RWPE2 (cell line): Measurements from ENCODE around the gene FKBP2.

Experiments used
- ATAC-seq: fragments of 200-7000 bp; cut with Tn5 transposase; 3 replicates; pipeline ENCODE4 v1.9.1; 2021; ENCODE audit warnings: low read depth
- DNase-seq: peaks from one replicate; pipeline ENCODE4 v3.0.0-alpha.2; 2020; ENCODE audit warnings: low spot score
- H3K27ac ChIP-seq: fragments of 450-650 bp; 2 replicates; pipeline ENCODE4 v1.5.1; 2017; ENCODE audit warnings: mild to moderate bottlenecking; ENCODE audit not compliant: poor library complexity, severe bottlenecking
- H3K27me3 ChIP-seq: fragments of 250-450 bp; sonication (Bioruptor Pico); 2 replicates; pipeline ENCODE4 v1.5.1; 2021; ENCODE audit warnings: mild to moderate bottlenecking, moderate library complexity; ENCODE audit not compliant: insufficient read depth, poor library complexity, severe bottlenecking
- H3K36me3 ChIP-seq: fragments of 250-450 bp; sonication (Bioruptor Pico); 2 replicates; pipeline ENCODE4 v1.5.1; 2020; ENCODE audit warnings: low read depth, mild to moderate bottlenecking, moderate library complexity
- H3K4me1 ChIP-seq: fragments of 250-450 bp; sonication (Bioruptor Pico); 2 replicates; pipeline ENCODE4 v1.5.1; 2021; ENCODE audit warnings: mild to moderate bottlenecking, moderate library complexity; ENCODE audit not compliant: insufficient read depth, poor library complexity, severe bottlenecking
- H3K4me3 ChIP-seq: fragments of 250-450 bp; sonication (Bioruptor Pico); 2 replicates; pipeline ENCODE4 v1.5.1; 2021; ENCODE audit warnings: mild to moderate bottlenecking, moderate library complexity; ENCODE audit not compliant: severe bottlenecking
- H3K9me3 ChIP-seq: fragments of 250-450 bp; sonication (Bioruptor Pico); 2 replicates; pipeline ENCODE4 v1.5.1; 2021; ENCODE audit warnings: mild to moderate bottlenecking, moderate library complexity; ENCODE audit not compliant: severe bottlenecking
- TF ChIP-seq, protein P1 (sequence below): fragments of 450-650 bp; IDR thresholded peaks from one replicate; pipeline ENCODE4 v1.5.1; 2017; ENCODE audit warnings: mild to moderate bottlenecking, moderate library complexity; ENCODE audit not compliant: poor library complexity, severe bottlenecking

Gene FKBP2

DNA sequence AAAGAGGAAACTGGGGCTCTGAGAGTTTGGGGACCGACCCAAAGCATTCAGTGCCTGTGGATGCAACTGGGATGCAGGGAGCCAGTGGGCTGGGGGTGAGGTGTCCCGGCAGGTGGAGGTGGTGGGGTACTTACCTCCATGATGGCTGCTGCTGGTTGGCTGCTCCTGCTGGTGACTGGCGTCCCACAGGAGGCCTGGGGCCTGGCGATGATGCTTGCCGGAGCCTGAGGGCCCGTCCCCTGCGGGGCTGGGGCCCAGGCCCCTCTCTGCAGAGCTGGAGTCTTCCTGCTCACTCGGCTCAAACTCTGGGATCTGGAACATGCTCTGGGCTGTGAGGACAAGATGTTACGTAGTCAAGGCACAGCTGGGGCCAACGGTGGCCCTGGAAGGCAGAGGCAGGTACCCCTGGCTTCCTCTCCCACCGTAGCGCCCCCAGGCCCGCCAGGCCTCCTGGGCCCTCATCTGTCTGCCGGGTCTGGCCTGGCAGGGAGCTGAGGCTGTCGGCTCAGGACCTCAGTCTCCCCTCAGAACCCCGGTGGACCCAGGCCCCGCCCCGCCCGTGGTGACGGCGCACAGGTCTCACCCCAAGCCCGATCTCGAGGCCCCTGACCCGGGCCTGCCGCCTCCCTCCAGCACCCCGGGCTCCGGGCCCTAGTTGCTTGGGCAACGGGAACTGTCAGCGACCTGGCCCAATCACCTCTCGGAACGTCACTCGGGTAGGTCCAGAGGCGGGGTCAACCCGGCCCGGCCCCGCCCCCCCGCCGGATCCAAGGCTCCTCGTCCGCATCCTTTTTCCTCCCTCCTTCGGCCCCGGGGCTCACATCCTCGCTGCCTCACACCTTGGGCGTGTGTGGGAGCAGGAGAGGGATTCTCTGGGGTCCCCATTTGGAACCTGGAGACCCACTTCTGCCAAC, 43.4 kb downstream of the FKBP2 start, which contains the start of gene BAD:
BAD (minus strand) TSS at position 618 of the 914 bp plus-strand sequence; CDS start at position 321, 297 bp downstream.
- TF ChIP-seq, protein P1, sequence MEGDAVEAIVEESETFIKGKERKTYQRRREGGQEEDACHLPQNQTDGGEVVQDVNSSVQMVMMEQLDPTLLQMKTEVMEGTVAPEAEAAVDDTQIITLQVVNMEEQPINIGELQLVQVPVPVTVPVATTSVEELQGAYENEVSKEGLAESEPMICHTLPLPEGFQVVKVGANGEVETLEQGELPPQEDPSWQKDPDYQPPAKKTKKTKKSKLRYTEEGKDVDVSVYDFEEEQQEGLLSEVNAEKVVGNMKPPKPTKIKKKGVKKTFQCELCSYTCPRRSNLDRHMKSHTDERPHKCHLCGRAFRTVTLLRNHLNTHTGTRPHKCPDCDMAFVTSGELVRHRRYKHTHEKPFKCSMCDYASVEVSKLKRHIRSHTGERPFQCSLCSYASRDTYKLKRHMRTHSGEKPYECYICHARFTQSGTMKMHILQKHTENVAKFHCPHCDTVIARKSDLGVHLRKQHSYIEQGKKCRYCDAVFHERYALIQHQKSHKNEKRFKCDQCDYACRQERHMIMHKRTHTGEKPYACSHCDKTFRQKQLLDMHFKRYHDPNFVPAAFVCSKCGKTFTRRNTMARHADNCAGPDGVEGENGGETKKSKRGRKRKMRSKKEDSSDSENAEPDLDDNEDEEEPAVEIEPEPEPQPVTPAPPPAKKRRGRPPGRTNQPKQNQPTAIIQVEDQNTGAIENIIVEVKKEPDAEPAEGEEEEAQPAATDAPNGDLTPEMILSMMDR, result no peak
- H3K4me1 ChIP-seq, result no peaks in the 10 kb centered on the region
- peaks cover 25% of the 10 kb centered on the region for H3K36me3 ChIP-seq
- peak within 1 kb of the TSS; percentile 88 for H3K27ac ChIP-seq
- peak; percentile 89 for ATAC-seq
- no peaks in the 10 kb centered on the region for H3K9me3 ChIP-seq
- DNase-seq, result peak; percentile 94
- peak within 1 kb of the TSS; percentile 65 for H3K4me3 ChIP-seq
- H3K27me3 ChIP-seq, result no peaks in the 10 kb centered on the region

DNA sequence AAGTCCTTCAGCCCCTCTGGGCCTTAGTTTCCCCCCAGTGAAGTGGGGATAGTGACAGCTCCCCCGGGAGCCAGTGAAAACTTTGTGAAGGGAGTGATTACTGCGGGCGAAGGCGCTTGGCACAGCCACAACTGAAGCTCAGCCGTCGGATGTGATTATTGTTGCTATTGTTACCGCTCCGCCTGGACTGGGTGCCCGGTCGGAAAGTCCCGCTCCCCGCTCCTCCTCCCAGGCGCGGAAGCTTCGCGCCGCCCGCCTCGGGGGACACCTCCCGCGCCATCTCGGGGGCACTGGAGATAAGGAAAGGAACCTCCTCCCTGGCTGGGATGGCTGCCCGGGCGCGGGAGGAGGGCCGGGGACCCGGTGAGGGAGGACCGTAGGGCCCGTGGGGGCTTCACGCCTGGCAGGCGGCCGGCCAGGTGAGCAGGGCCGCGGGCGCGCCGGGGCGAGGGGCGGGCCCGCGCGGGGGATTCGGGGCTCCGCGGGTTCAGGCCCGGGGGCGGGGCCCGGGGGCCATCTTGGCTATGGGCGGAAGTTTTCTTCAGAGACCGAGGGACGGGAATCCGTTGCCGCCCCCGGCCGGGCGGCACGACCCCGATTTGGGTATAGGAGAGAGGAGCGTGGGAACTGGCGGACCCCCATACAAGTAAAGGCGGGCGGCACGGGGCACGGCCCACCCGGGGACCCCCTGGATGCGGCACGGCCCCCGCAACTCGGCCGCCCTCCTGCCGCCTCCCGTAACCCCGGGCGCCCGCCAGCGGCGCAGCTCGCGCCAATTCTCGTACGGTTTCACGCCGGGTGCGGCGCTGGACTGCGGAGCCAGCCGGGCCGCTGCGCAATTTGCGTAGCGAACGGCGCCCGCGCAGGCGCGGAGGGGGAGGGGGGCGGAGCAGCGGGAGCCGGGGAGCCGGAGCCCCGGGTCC, 44.3 kb downstream of the FKBP2 start, which contains the start of gene GPR137:
GPR137 (plus strand) TSS at position 887 of the 923 bp plus-strand sequence. CDS start 677 bp downstream, outside the sequence.
- TF ChIP-seq, protein P1, result no peak
- H3K9me3 ChIP-seq, result no peaks in the 10 kb centered on the region

DNA sequence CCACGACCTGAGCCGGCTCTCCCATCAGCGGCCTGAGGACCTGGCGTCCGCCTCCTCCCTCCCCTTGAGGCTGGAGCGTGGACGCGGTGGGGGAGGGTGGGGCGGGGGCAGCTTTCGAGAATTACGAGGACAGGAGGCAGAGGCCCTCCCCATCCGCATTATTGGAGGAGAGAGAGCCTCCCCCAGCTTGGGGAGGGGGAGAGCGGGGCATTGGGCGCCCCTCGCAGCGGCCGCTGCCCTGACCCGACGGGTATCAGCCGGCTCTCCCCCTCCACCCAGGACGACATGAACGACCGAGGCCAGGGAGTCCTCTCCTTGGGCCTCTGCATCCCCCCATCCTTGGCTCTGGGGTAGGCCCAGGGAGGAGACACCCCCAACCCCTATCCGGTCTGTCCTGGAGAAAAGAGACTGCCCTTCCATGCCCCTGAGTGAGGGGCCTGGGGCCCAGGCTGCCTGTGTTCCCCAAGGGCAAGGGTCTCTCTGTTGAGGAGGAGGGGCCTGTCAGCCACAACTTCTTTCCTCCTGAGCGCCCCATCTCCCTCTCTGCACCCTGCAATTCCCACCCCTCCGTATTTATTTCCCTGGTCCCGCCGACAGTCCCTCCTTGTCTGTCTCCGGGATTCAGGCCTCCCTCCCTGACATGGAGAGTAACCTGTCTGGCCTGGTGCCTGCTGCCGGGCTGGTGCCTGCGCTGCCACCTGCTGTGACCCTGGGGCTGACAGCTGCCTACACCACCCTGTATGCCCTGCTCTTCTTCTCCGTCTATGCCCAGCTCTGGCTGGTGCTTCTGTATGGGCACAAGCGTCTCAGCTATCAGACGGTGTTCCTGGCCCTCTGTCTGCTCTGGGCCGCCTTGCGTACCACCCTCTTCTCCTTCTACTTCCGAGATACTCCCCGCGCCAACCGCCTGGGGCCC, 45.2 kb downstream of the FKBP2 start:
- no peak for DNase-seq

More for the DNA sequence above, 44.3 kb downstream of the FKBP2 start, which contains the start of gene GPR137:
- peak; percentile 33 for ATAC-seq
- Histone ChIP-seq H3K36me3 (peaks cover 25% of the 10 kb centered on the region), H3K27ac (peak within 1 kb of the TSS; percentile 88), H3K4me3 (peak within 1 kb of the TSS; percentile 65), H3K27me3 (no peaks in the 10 kb centered on the region), H3K4me1 (no peaks in the 10 kb centered on the region)
- DNase-seq, result peak; percentile 78

DNA sequence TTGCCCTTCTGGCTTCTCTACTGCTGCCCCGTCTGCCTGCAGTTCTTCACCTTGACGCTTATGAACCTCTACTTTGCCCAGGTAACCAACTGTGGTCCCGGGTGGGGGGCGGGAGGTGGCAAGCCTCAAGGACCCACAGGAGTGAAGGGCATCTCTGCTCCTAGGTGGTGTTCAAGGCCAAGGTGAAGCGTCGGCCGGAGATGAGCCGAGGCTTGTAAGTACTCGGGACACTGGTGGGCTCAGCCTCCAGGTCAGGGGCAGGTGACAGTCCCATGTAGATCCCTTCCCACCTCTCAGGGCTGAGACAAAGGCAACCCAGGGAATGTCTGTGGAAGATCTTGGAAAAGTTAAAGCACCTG, 45.9 kb downstream of the FKBP2 start:
- H3K9me3 ChIP-seq, result no peaks in the 10 kb centered on the region
- no peak for DNase-seq
- H3K4me1 ChIP-seq, result no peaks in the 10 kb centered on the region
- no peak overlapping the region for H3K27ac ChIP-seq
- peaks cover 14% of the 10 kb centered on the region for H3K36me3 ChIP-seq
- no peak for ATAC-seq
- TF ChIP-seq, protein P1, result no peak
- no peak overlapping the region for H3K4me3 ChIP-seq
- peaks cover 9% of the 10 kb centered on the region for H3K27me3 ChIP-seq

More for the DNA sequence above, 45.2 kb downstream of the FKBP2 start:
- Histone ChIP-seq H3K27ac (peak overlapping the region; percentile 88), H3K4me3 (peak overlapping the region; percentile 65), H3K4me1 (no peaks in the 10 kb centered on the region), H3K9me3 (no peaks in the 10 kb centered on the region), H3K27me3 (peaks cover 5% of the 10 kb centered on the region), H3K36me3 (peaks cover 20% of the 10 kb centered on the region)
- TF ChIP-seq, protein P1, result peak; percentile 4
- ATAC-seq, result peak; percentile 11; the same call in 1 of the 3 replicates
